Measurements from ENCODE around the gene FAM219B. TPM values are rescaled to one million over a fixed set of nuclear protein-coding genes. Genes with fewer than 3 reads are reported as not detected.

The FAM219B gene
- total RNA-seq, 1 experiment from 2014 or later = 23.2 TPM

DNA sequence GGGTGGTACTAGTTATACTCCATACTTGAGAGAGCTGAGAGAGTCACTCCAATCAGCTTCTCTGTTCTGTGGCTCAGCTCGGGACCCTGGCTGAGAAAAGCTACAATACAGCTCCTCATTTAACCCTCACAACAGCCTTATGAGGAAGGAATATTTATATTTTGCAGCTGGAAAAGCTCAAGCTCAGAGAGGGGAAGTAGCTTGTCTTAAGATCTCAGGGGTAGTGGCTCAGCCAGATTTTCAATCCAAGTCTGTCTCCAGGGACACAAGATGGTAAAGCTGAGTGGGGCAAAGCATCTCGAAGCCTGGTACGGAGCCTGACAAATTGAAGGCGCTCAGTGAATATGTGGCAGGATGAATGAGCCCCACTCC lies 48.3 kb downstream of the FAM219B start:
- H3K4me3 ChIP-seq = no peak overlapping the region
- no peak overlapping the region for H3K27ac ChIP-seq
- DNase-seq (ENCODE audit: low read depth in 1 of 2, low spot score in 2 of 2) = no peak
- H3K4me1 ChIP-seq (replicated peaks) = no peaks in the 10 kb centered on the region
- H3K36me3 ChIP-seq = peaks cover 9% of the 10 kb centered on the region
- no peaks in the 10 kb centered on the region for H3K27me3 ChIP-seq (replicated peaks)
- H3K9me3 ChIP-seq (replicated peaks) = no peaks in the 10 kb centered on the region

DNA sequence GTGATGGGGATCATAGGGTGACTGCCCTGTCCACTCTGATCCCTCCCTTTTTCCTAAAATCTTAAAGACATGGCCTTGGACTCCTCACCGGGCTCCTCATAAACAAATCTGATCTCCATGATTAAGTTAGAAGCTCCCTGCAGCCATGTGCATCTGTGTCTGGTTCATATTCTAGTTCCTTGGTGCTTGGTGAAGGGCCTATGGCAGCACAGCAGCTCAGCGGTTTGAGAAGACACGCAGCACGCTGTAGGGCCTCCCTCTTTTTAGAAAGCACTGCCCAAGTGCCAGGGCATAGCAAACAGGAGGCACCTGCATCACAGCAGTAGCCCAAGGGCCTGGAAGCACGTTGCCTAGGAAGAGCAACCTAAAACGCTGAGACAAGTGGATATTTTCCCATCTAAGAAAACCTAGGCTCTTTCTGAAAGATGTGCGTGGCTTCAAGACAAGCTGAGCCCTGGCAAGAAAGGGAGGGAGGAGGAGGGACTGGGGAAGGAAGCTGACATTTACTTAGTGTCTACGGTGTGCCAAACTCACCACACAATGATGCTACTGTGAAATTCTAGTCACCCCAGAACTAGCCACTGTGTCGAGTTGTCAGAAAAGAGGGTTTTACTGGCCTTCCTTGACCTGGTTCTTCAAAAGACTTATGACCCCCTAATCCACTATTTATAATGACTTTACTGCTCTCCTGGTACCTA lies 48.8 kb downstream of the FAM219B start:
- H3K27me3 ChIP-seq (replicated peaks) = no peaks in the 10 kb centered on the region
- peaks cover 15% of the 10 kb centered on the region for H3K36me3 ChIP-seq
- H3K4me1 ChIP-seq (replicated peaks) = no peaks in the 10 kb centered on the region
- no peaks in the 10 kb centered on the region for H3K9me3 ChIP-seq (replicated peaks)
- no peak overlapping the region for H3K27ac ChIP-seq
- H3K4me3 ChIP-seq = no peak overlapping the region
- DNase-seq (ENCODE audit: low read depth in 1 of 2, low spot score in 2 of 2) = no peak

DNA sequence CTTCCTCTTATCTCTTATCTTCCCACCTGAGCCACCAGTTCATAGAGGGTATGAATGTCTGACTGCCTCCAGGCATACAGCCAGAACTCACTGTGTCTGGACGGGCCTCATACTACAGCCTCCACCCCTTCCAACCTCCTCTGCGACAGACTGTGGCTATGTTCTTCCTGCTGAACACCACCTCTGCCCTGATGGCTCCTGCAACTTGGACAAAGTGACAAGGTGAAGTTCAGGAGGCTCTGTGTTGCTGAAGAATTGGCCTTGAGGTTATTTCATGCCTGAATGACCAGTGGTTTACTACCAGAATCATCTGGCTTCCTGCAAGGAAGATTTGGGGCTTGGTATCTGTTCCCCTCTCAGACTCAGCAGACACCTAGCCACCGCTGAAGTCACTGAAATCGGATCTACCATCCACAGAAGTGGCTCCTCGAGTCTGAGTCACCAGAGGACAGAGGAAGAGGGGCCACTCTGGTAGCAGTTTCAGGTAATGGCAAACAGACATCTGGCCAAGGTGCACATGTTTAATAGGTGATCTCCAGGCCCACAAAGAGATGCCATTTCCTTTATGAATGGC lies 49.5 kb downstream of the FAM219B start:
- DNase-seq (ENCODE audit: low read depth in 1 of 2, low spot score in 2 of 2) = no peak
- Histone ChIP-seq H3K9me3 (replicated peaks) (no peaks in the 10 kb centered on the region), H3K27me3 (replicated peaks) (no peaks in the 10 kb centered on the region), H3K36me3 (peaks cover 21% of the 10 kb centered on the region), H3K4me1 (replicated peaks) (no peaks in the 10 kb centered on the region), H3K4me3 (no peak overlapping the region), H3K27ac (no peak overlapping the region)

DNA sequence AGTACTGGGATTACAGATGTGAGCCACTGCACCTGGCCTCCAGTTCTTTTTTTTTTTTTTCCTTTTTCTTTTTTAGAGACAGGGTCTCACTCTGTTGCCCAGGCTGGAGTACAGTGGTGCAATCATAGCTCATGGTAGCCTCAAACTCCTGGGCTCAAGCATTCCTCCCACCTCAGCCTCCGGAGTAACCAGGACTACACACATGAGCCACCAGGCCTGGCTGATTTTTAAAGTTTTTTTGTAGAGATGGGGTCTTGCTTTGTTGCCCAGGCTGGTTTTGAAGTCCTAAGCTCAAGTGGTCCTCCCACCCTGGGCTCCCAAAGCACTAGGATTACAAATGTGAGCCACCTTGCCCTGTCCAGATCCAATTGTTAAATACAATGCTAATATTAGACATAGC lies 50.1 kb downstream of the FAM219B start:
- H3K27me3 ChIP-seq (replicated peaks) = no peaks in the 10 kb centered on the region
- no peak overlapping the region for H3K27ac ChIP-seq
- no peak overlapping the region for H3K4me3 ChIP-seq
- peaks cover 27% of the 10 kb centered on the region for H3K36me3 ChIP-seq
- no peaks in the 10 kb centered on the region for H3K4me1 ChIP-seq (replicated peaks)
- DNase-seq (ENCODE audit: low read depth in 1 of 2, low spot score in 2 of 2) = no peak
- no peaks in the 10 kb centered on the region for H3K9me3 ChIP-seq (replicated peaks)

DNA sequence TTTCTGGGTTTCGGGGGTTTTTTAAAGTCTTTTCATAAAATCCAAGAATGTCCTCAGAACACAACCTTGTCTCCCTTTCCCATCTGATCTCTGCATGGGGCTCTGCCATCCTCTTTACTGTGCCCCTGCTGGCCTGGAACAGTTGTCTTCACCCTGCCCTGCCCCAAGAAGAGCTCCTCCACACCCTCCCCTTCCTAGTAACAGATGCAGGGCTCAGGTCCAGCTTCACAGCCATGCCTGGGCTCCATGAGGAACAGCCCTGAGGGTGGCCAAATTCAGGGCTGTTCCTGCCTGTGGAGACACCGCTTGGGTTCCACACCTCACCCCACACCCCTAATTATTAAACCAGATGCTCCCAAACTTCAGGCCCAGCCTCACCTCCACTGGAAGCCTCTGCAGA lies 50.8 kb downstream of the FAM219B start:
- Histone ChIP-seq H3K9me3 (replicated peaks) (no peaks in the 10 kb centered on the region), H3K36me3 (peaks cover 34% of the 10 kb centered on the region), H3K27ac (no peak overlapping the region), H3K4me1 (replicated peaks) (no peaks in the 10 kb centered on the region), H3K27me3 (replicated peaks) (no peaks in the 10 kb centered on the region), H3K4me3 (no peak overlapping the region)
- DNase-seq (ENCODE audit: low read depth in 1 of 2, low spot score in 2 of 2) = no peak

DNA sequence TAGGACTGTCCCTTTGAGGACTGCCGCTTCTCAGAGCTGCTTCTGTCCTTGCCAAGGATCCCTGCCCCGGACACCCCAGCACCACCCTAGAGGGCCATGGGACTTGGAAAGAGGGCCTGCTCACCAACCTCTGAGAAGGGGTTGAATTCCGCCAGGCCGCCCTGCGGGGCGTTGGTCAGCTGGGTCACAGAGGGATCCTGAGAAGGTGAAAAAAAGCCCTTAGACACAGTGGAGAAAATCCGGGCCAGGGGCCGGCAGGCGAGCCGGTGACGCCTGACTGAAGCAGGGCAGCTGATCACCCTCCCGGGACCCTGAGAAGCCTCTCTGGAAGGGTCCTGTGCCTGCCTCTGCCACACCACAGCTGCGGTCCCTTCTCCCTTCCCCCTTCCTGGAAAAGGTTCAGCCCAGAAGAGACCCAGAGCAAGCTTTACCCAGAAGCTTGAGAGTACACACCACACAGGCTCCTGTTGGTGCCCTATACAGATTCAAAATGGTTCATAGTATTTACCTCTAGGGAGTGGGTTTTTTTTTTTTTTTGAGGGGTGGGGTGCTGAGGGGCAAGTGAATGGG lies 52.1 kb downstream of the FAM219B start:
- H3K27me3 ChIP-seq (replicated peaks) = no peaks in the 10 kb centered on the region
- no peaks in the 10 kb centered on the region for H3K4me1 ChIP-seq (replicated peaks)
- H3K9me3 ChIP-seq (replicated peaks) = no peaks in the 10 kb centered on the region
- no peak overlapping the region for H3K27ac ChIP-seq
- no peak overlapping the region for H3K4me3 ChIP-seq
- no peak for DNase-seq (ENCODE audit: low read depth in 1 of 2, low spot score in 2 of 2)
- H3K36me3 ChIP-seq = peaks cover 47% of the 10 kb centered on the region

DNA sequence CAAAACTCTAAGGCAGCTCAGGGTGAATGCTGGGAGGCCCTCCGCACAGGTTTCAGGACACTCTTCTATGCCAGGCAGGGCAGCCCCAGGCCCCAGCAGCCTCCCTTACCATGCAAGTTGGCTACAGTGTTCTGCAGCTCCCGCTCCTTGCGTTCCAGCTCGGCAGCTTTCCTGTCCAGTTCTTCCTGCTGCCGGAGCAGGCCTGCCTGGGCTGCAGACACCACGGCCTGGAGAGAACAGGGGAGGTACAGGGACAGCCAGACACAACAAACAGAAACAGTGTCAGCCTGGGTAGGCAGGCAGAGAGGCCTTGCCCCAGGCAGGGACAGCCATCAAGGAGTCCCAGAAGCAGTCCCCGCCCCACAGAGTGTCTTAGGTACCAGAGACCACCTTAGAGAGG lies 54.7 kb downstream of the FAM219B start:
- DNase-seq (ENCODE audit: low read depth in 1 of 2, low spot score in 2 of 2) = no peak
- H3K36me3 ChIP-seq = peaks cover 68% of the 10 kb centered on the region
- no peak overlapping the region for H3K27ac ChIP-seq
- no peaks in the 10 kb centered on the region for H3K4me1 ChIP-seq (replicated peaks)
- no peak overlapping the region for H3K4me3 ChIP-seq
- no peaks in the 10 kb centered on the region for H3K9me3 ChIP-seq (replicated peaks)
- no peaks in the 10 kb centered on the region for H3K27me3 ChIP-seq (replicated peaks)

DNA sequence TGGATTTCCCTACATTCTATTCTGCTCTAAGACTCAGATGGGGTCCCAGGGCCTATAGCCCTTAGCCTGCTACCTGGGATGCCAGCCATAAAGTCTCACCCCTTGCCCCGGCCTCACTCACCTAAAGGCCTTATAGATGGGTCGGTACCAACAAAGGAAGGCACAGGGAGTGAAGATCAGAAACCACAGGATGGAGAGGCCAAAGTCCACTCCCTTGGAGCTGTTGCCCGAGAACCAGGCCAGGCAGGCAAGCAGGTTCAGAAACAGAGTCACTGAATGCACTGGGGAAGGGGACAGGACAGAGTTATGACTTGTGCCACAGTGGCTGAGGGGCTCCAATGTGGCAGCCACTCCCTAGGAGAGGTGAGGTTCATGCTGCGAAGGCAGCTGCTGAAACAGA lies 56.3 kb downstream of the FAM219B start:
- no peaks in the 10 kb centered on the region for H3K4me1 ChIP-seq (replicated peaks)
- no peaks in the 10 kb centered on the region for H3K9me3 ChIP-seq (replicated peaks)
- H3K36me3 ChIP-seq = peaks cover 73% of the 10 kb centered on the region
- H3K27me3 ChIP-seq (replicated peaks) = no peaks in the 10 kb centered on the region
- H3K4me3 ChIP-seq = no peak overlapping the region
- no peak for DNase-seq (ENCODE audit: low read depth in 1 of 2, low spot score in 2 of 2)
- H3K27ac ChIP-seq = no peak overlapping the region

Other genes with a start within 250 kb of the FAM219B start
- 7.6 and 11.0 TPM in 2 replicates for gene EDC3, start 210.8 kb downstream of the FAM219B start, total RNA-seq (2014; rRNA removed; shearing (Covaris generic))
- 0.18 TPM in 1 of 2 replicates, not detected in the other for gene CYP1A1, start 181.3 kb downstream of the FAM219B start, total RNA-seq (2014; rRNA removed; shearing (Covaris generic))
- not detected in 2 replicates for gene CYP1A2, start 158.0 kb downstream of the FAM219B start, total RNA-seq (2014; rRNA removed; shearing (Covaris generic))
- gene CSK, start 124.8 kb downstream of the FAM219B start, total RNA-seq (2014; rRNA removed; shearing (Covaris generic)) = 14.8 and 19.2 TPM in 2 replicates
- not detected in 2 replicates for gene LMAN1L, start 94.0 kb downstream of the FAM219B start, total RNA-seq (2014; rRNA removed; shearing (Covaris generic))
- gene CPLX3, start 80.2 kb downstream of the FAM219B start, total RNA-seq (2014; rRNA removed; shearing (Covaris generic)) = 0.13 TPM in 1 of 2 replicates, not detected in the other
- 14.3 and 14.7 TPM in 2 replicates for gene ULK3, start 63.7 kb downstream of the FAM219B start, total RNA-seq (2014; rRNA removed; shearing (Covaris generic))
- 28.1 and 33.6 TPM in 2 replicates for gene SCAMP2, start 33.5 kb downstream of the FAM219B start, total RNA-seq (2014; rRNA removed; shearing (Covaris generic))
- 16.7 and 27.7 TPM in 2 replicates for gene MPI, start 16.8 kb downstream of the FAM219B start, total RNA-seq (2014; rRNA removed; shearing (Covaris generic))
- gene COX5A, start 31.2 kb upstream of the FAM219B start, total RNA-seq (2014; rRNA removed; shearing (Covaris generic)) = 66.8 and 78.8 TPM in 2 replicates
- 1.4 and 1.9 TPM in 2 replicates for gene RPP25, start 49.9 kb upstream of the FAM219B start, total RNA-seq (2014; rRNA removed; shearing (Covaris generic))
- 0.09 and 0.29 TPM in 2 replicates for gene SCAMP5, start 88.7 kb upstream of the FAM219B start, total RNA-seq (2014; rRNA removed; shearing (Covaris generic))
- 12.9 and 25.0 TPM in 2 replicates for gene PPCDC, start 116.7 kb upstream of the FAM219B start, total RNA-seq (2014; rRNA removed; shearing (Covaris generic))